Fibroblast of mammary gland (primary cell): ENCODE data around the gene RFFL.

Experiments used
- DNase-seq: peaks from one replicate; pipeline ENCODE4 v3.0.0-alpha.2; 2010; ENCODE audit warnings: low read depth
- H3K4me3 ChIP-seq: 2 replicates; pipeline ENCODE4 v1.5.1; 2011; ENCODE audit warnings: low read depth, mild to moderate bottlenecking, low read length, moderate library complexity; ENCODE audit not compliant: control insufficient read depth
- TF ChIP-seq, protein P1 (sequence below): conservative IDR thresholded peaks from 2 replicates; pipeline ENCODE4 v1.5.1; 2011; ENCODE audit warnings: low read depth, low read length, inconsistent platforms; ENCODE audit not compliant: control insufficient read depth, insufficient read depth

Gene RFFL

GRCh38 chr17:35056013-35056412 lies 7.5 kb downstream of the RFFL start:
- TF ChIP-seq, protein P1, sequence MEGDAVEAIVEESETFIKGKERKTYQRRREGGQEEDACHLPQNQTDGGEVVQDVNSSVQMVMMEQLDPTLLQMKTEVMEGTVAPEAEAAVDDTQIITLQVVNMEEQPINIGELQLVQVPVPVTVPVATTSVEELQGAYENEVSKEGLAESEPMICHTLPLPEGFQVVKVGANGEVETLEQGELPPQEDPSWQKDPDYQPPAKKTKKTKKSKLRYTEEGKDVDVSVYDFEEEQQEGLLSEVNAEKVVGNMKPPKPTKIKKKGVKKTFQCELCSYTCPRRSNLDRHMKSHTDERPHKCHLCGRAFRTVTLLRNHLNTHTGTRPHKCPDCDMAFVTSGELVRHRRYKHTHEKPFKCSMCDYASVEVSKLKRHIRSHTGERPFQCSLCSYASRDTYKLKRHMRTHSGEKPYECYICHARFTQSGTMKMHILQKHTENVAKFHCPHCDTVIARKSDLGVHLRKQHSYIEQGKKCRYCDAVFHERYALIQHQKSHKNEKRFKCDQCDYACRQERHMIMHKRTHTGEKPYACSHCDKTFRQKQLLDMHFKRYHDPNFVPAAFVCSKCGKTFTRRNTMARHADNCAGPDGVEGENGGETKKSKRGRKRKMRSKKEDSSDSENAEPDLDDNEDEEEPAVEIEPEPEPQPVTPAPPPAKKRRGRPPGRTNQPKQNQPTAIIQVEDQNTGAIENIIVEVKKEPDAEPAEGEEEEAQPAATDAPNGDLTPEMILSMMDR = no peak
- H3K4me3 ChIP-seq = no peak overlapping the region
- no peak for DNase-seq

- no peak overlapping the region for H3K4me3 ChIP-seq
- TF ChIP-seq, protein P1 = no peak
- DNase-seq = no peak
Observed at GRCh38 chr17:35053204-35053603, 10.3 kb downstream of the RFFL start.

DNA sequence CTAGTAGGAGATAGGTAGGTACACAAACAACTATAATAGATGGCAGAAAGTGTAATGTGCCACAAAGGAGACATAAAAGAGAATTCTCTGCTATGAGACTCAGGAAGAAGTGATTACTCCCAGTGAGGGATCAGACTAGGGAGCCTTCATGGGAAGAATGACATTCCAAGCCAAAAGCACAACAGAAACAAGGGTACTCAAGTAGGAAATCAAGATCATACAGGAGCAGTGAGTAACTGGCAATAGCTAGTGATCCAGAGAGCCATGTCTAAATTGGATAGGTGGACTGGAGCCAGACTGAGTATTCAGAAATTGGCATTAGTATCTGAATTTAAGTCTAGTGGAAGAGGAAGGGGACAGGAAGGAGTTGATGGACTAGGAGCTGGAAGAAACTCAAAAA lies 10.7 kb downstream of the RFFL start:
- peak; percentile 30 for DNase-seq
- no peak overlapping the region for H3K4me3 ChIP-seq
- TF ChIP-seq, protein P1 = no peak

GRCh38 chr17:35052241-35052610 lies 11.3 kb downstream of the RFFL start:
- TF ChIP-seq, protein P1 = no peak
- no peak overlapping the region for H3K4me3 ChIP-seq
- DNase-seq = peak; percentile 81

GRCh38 chr17:35051579-35052240 lies 11.8 kb downstream of the RFFL start:
- peak; percentile 20 for DNase-seq
- TF ChIP-seq, protein P1 = no peak
- no peak overlapping the region for H3K4me3 ChIP-seq

DNA sequence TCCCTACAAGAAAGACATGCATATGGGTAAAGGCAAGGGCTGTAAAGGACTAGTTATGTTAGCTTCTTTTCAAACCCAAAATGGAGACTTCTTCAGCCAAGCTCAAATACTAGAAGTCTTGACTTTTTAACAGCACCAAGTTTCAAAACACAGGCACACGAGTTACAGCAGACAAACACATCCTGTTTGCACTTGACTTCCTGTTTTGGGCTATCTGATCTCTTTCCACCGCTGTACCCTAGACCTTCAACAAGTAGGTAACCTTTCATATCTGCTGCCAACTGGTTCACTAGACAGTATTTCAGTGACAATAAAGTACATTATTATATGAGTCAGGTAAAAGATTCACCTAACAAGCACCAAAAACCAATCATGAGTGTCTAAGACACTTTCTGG lies 12.3 kb downstream of the RFFL start:
- DNase-seq = peak; percentile 7
- H3K4me3 ChIP-seq = no peak overlapping the region
- TF ChIP-seq, protein P1 = no peak

DNA sequence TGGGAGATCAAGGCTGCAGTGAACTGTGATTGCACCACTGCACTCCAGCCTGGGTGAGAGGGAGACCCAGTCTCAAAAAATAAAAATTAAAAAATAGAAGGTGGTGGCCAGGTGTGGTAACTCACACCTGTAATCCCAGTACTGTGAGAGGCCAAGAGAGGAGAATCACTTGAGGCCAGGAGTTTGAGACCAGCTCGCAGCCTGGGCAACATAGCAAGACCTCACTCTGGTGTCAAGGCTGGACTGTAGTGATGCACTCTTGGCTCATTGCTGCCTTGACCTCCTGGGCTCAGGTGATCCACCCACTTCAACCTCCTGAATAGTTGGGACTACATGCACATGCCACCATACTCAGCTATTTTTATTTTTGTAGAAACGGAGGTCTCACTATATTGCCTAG lies 13.3 kb downstream of the RFFL start:
- H3K4me3 ChIP-seq = no peak overlapping the region
- TF ChIP-seq, protein P1 = no peak
- no peak for DNase-seq
